Natural killer cell (primary cell): ENCODE data around the gene PKLR. TPM values are rescaled to one million over a fixed set of nuclear protein-coding genes. Genes with fewer than 3 reads are reported as not detected.

Source experiments
- ATAC-seq, 3 donors: fragments of 150-1000 bp in 2 of 3; fragments of 200-7000 bp in 1 of 3; cut with Tn5 transposase; 1 replicate in 1 of 3; 2 replicates in 2 of 3; pipeline ENCODE4 v1.10.0; 2021; ENCODE audit warnings: mild to moderate bottlenecking in 2 of 3, moderate library complexity in 2 of 3
- DNase-seq, 2 donors: peaks; one replicate each; pipeline versions ENCODE4 v3.0.0 to v3.0.0-alpha.2; 2013 to 2021; ENCODE audit warnings: mixed read lengths in 1 of 2
- H3K27ac ChIP-seq: one replicate; pipeline ENCODE4 v1.5.1; 2013; ENCODE audit warnings: mild to moderate bottlenecking, low read length
- H3K27me3 ChIP-seq: one replicate; pipeline ENCODE4 v1.6.1; 2013; ENCODE audit warnings: low read length; ENCODE audit not compliant: control insufficient read depth, insufficient read depth
- H3K36me3 ChIP-seq: one replicate; pipeline ENCODE4 v1.6.1; 2013; ENCODE audit warnings: low read length; ENCODE audit not compliant: control insufficient read depth, insufficient read depth
- H3K4me1 ChIP-seq: one replicate; pipeline ENCODE4 v1.6.1; 2013; ENCODE audit warnings: low read length; ENCODE audit not compliant: control insufficient read depth, insufficient read depth
- H3K4me3 ChIP-seq: one replicate; pipeline ENCODE4 v1.5.1; 2013; ENCODE audit warnings: low read length
- H3K9me3 ChIP-seq: one replicate; pipeline ENCODE4 v1.6.1; 2013; ENCODE audit warnings: low read length; ENCODE audit not compliant: control insufficient read depth, insufficient read depth
- H3K27ac Mint-ChIP-seq, 2 donors: one replicate each; pipeline ENCODE4 v1.8.0; 2022; ENCODE audit warnings: mild to moderate bottlenecking in 2 of 2, mixed read lengths in 2 of 2, moderate library complexity in 1 of 2
- H3K27me3 Mint-ChIP-seq, 2 donors: one replicate each; pipeline ENCODE4 v1.8.0; 2022; ENCODE audit warnings: low read depth in 2 of 2, mixed read lengths in 2 of 2
- H3K36me3 Mint-ChIP-seq: one replicate; pipeline ENCODE4 v1.8.0; 2022; ENCODE audit warnings: mixed read lengths
- H3K4me1 Mint-ChIP-seq, 2 donors: one replicate each; pipeline ENCODE4 v1.8.0; 2022; ENCODE audit warnings: mixed read lengths in 2 of 2
- H3K4me3 Mint-ChIP-seq: one replicate; pipeline ENCODE4 v1.8.0; 2022; ENCODE audit warnings: mild to moderate bottlenecking, moderate library complexity, mixed read lengths
- H3K9me3 Mint-ChIP-seq, 2 donors: one replicate each; pipeline ENCODE4 v1.8.0; 2022; ENCODE audit warnings: mixed read lengths in 2 of 2
- WGBS: methylation state at CpG from one replicate; pipeline ENCODE4 v1.1.7; 2013; ENCODE audit warnings: missing lambda C conversion rate; ENCODE audit not compliant: insufficient coverage; 5-methylcytosine and 5-hydroxymethylcytosine counted together
- intact Hi-C: fragments of 100-400 bp; cut with micrococcal nuclease; formaldehyde crosslinking; loops from one replicate; pipeline ENCODE4 v1.14.2; 2022
- total RNA-seq, 4 donors: library from RNA; stranded (reverse); fragments of 120-200 nt in 1 of 4; gene quantifications; one replicate each; pipeline versions ENCODE4 v1.2.3 to v1.2.4, GENCODE V29; 2013 to 2022
- TF ChIP-seq, protein P1 (sequence below): fragments of 200-600 bp; IDR thresholded peaks from one replicate; pipeline ENCODE4 v1.8.0; 2022; ENCODE audit warnings: antibody characterized with exemption

Gene PKLR
- total RNA-seq, 3 donors from 2014 or later (not counting 1 experiment from before 2014, with no cell fraction given): 0.12 TPM; not detected in 2

DNA sequence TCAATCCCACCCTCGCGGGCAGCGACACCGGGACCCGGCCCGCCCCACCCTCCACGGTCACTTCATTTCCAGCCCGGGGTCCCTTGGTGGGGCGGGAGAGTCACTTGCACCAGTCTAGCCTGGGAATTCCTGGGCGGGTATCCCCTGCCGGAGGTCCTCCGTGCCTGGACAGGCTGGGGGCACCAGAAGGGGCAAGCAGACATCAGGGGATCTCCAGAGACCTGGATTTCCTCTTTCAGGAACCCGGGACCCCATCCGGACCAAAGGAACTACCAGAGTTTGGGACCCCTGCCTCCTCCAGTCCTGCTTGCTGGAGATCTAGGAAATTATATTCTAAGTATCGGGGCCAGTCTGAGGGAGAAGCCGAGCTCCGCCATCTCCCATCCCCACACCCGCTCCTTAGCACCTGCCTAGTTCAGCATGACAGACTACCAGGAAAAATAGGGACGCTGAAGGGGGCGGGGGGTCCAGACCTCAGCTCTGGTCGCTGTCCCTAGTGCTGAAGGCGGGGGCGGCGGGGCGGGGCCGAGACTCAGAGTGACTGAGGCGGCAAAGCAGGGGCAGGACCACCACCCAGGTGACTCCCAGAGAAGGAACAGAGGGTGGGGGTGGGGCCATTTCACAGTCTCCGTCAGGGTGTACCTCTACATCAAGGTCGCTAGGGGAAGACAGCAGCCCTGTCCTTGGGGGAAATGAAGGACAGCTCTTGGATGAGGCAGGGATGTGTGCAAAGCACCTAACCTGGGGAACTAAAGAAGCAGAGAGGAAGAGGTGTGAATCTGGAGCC is 23.1 kb downstream of the PKLR start:
- WGBS: 1% methylated on average over 28 of the region's 29 CpGs
- no peaks in the 10 kb centered on the region for H3K9me3 ChIP-seq
- H3K36me3 ChIP-seq: no peaks in the 10 kb centered on the region
- Mint-ChIP-seq H3K4me1 (peaks cover 24 to 38% of the 10 kb centered on the region in 2 donors), H3K36me3 (no peaks in the 10 kb centered on the region), H3K4me3 (peak overlapping the region; percentile 83), H3K9me3 (no peaks in the 10 kb centered on the region), H3K27me3 (no peaks in the 10 kb centered on the region), H3K27ac (peak overlapping the region in 1 of 2 donors; percentile 71)
- DNase-seq: peak; percentile 56 to 87
- H3K27ac ChIP-seq: peak overlapping the region; percentile 47
- intact Hi-C loops: loop anchor here (2.0 kb wide), 2 partner anchors 31 to 45 kb away; partner anchors contain the start of gene FDPS
- peak overlapping the region; percentile 28 for H3K4me3 ChIP-seq
- TF ChIP-seq, protein P1, sequence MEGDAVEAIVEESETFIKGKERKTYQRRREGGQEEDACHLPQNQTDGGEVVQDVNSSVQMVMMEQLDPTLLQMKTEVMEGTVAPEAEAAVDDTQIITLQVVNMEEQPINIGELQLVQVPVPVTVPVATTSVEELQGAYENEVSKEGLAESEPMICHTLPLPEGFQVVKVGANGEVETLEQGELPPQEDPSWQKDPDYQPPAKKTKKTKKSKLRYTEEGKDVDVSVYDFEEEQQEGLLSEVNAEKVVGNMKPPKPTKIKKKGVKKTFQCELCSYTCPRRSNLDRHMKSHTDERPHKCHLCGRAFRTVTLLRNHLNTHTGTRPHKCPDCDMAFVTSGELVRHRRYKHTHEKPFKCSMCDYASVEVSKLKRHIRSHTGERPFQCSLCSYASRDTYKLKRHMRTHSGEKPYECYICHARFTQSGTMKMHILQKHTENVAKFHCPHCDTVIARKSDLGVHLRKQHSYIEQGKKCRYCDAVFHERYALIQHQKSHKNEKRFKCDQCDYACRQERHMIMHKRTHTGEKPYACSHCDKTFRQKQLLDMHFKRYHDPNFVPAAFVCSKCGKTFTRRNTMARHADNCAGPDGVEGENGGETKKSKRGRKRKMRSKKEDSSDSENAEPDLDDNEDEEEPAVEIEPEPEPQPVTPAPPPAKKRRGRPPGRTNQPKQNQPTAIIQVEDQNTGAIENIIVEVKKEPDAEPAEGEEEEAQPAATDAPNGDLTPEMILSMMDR: peak; percentile 10
- H3K27me3 ChIP-seq: no peaks in the 10 kb centered on the region
- ATAC-seq: peak; percentile 23 to 47 (median 27)
- peaks cover 29% of the 10 kb centered on the region for H3K4me1 ChIP-seq

DNA sequence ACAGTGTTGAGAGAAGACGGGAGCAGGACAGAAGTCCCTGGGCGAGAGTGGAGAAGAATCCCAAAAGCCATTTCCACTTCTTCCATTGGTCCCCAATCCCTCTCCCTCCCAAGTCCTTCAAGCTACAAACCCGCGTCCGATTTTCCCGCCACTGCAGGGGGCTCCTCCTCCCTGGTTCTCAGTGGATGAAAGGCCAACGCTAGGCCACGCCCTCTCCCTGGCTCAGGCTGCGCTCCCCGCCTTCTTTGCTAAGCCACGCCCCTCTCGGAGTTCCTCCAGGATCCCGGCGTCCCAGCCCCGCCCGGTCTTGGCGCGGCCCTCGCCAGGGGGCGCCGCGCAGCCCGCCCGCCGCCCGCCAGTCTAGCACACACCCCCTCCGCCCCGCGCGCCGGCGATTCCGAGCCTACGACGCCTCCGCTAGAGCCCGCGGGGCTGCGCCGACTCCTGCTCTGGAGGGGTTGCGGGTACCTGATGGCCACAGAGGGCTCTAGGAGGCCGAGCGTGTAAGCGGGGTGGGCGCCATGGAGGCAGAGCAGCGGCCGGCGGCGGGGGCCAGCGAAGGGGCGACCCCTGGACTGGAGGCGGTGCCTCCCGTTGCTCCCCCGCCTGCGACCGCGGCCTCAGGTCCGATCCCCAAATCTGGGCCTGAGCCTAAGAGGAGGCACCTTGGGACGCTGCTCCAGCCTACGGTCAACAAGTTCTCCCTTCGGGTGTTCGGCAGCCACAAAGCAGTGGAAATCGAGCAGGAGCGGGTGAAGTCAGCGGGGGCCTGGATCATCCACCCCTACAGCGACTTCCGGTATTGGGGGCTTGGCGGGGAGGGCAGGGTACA is 24.0 kb downstream of the PKLR start, which contains the start of gene HCN3:
Gene HCN3, plus strand, starts transcription at position 394 of the 832 bp plus-strand sequence. Its CDS starts 128 bp downstream, at position 522.
- Histone ChIP-seq H3K4me3 (peak within 1 kb of the TSS; percentile 28), H3K4me1 (peaks cover 35% of the 10 kb centered on the region), H3K9me3 (no peaks in the 10 kb centered on the region), H3K27me3 (no peaks in the 10 kb centered on the region), H3K27ac (peak within 1 kb of the TSS; percentile 47), H3K36me3 (no peaks in the 10 kb centered on the region)
- TF ChIP-seq, protein P1: peak; percentile 63
- DNase-seq (peak; percentile 74 to 96), ATAC-seq (peak; percentile 47 to 67 (median 56))
- Mint-ChIP-seq H3K36me3 (no peaks in the 10 kb centered on the region), H3K4me1 (peaks cover 32 to 46% of the 10 kb centered on the region in 2 donors), H3K27me3 (no peaks in the 10 kb centered on the region), H3K9me3 (no peaks in the 10 kb centered on the region), H3K27ac (peak within 1 kb of the TSS in 1 of 2 donors; percentile 71), H3K4me3 (peak within 1 kb of the TSS; percentile 83)
- intact Hi-C loops: no loop called here
- 1% methylated on average over 68 of the region's 68 CpGs for WGBS

DNA sequence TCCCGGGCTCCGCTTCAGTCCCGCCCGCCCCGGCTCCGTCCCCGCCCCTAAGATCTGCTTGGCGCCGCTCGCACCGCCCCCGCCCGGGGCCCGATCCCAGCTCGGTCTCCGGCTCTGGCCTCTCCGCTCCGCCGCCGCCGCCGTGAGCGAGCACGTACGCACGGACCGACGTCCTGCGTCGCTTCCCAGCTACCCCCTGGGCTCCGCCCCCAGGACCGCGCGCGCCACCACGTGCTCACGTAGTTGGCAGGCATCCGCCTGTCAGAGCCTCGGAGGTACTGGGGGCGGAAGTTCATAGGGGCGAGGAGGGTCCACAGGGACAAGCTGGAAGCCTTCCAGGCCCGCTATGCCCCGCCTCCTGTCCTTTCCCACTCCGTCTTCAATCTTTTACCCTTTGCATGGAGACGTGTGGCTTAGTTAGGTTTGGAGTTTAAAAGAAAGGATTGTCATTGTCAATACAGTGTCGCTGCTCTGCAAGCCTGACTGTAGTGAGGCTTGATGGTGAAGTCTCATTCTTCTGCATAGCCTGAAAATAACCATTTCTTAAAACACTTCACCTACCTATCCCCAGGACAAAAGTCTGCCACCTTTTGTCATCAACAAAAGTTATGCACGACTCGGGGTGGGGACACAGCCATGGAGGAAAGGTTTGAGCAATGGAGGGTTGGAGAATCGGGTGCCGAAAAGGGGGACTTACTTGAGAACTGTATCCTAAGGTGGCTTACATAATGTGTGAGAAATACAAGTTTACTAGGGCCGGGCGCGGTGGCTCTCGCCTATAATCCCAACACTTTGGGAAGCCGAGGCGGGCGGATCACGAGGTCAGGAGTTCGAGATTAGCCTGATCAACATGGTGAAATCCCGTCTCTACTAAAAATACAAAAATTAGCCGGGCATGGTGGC is 27.6 kb downstream of the PKLR start, which contains the start of gene CLK2:
Gene CLK2, minus strand, starts transcription at position 162 of the 903 bp plus-strand sequence. CDS start 2,527 bp downstream, outside the sequence.
- Histone ChIP-seq H3K27me3 (no peaks in the 10 kb centered on the region), H3K9me3 (no peaks in the 10 kb centered on the region), H3K4me3 (peak within 1 kb of the TSS; percentile 53), H3K4me1 (peaks cover 39% of the 10 kb centered on the region), H3K36me3 (peaks cover 20% of the 10 kb centered on the region), H3K27ac (peak within 1 kb of the TSS; percentile 71)
- peak; percentile 87 to 96 (median 89) for ATAC-seq
- intact Hi-C loops: loop anchor here (2.0 kb wide), 1 partner anchor 23 kb away; no protein-coding TSS in a partner anchor
- no peaks in the 10 kb centered on the region for H3K9me3 Mint-ChIP-seq
- peak within 1 kb of the TSS; percentile 92 for H3K4me3 Mint-ChIP-seq
- H3K27me3 Mint-ChIP-seq: no peaks in the 10 kb centered on the region
- peak within 1 kb of the TSS; percentile 85 to 98 for H3K27ac Mint-ChIP-seq
- H3K36me3 Mint-ChIP-seq: peaks cover 5% of the 10 kb centered on the region
- peak; percentile 91 to 96 for DNase-seq
- TF ChIP-seq, protein P1: no peak
- 19% methylated on average over 60 of the region's 61 CpGs for WGBS
- H3K4me1 Mint-ChIP-seq: peaks cover 46 to 48% of the 10 kb centered on the region in 2 donors
